ENCODE results near the gene ZNF143. TPM values are rescaled to one million over a fixed set of nuclear protein-coding genes. Genes with fewer than 3 reads are reported as not detected.
A peak's percentile ranks its signal among the peaks of the same experiment; 100 is the strongest.
"Not testable (repeated sequence)": the region's sequence is repeated elsewhere in the genome, so short reads cannot be mapped to it uniquely, and the experiment has no call there.

The ZNF143 gene
- polyA plus RNA-seq, 4 donors = 25.5 to 33.7 (median 27.2) TPM

GRCh38 chr11:9533736-9534473, 73.1 kb downstream of the ZNF143 start:
- DNase-seq (ENCODE audit: low read depth in 4 of 4, low spot score in 2 of 4) = no peak

GRCh38 chr11:9535189-9535781, 74.5 kb downstream of the ZNF143 start:
- DNase-seq (ENCODE audit: low read depth in 4 of 4, low spot score in 2 of 4) = no peak

DNA sequence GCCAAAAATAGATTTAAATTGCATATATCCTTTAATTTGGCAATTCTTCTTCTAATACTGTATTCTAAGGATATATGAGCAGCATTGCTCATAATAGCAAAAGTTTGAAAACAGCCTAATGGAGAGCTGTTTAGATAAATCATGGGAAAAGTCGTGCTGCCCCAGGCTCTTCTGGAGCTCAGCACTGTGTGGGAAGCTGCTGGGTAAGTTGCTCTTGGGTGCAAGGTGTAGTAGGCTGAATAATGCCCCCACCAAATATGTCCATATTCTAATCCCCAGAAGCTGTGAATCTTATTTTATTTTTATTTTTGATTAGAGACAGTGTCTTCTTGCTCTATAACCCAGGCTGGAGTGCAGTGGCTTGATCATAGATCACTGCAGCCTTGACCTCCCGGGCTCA, 77.7 kb downstream of the ZNF143 start:
- DNase-seq (ENCODE audit: low read depth in 4 of 4, low spot score in 2 of 4) = no peak

- not testable (repeated sequence) for DNase-seq (ENCODE audit: low read depth in 4 of 4, low spot score in 2 of 4)
These were observed 88.4 kb downstream of the ZNF143 start for GRCh38 chr11:9549216-9549615.

- no peak for DNase-seq (ENCODE audit: low read depth in 4 of 4, low spot score in 2 of 4)
These were observed 89.4 kb downstream of the ZNF143 start for GRCh38 chr11:9550191-9550628.

GRCh38 chr11:9561279-9561982, 100.6 kb downstream of the ZNF143 start:
- no peak for DNase-seq (ENCODE audit: low read depth in 4 of 4, low spot score in 2 of 4)

- no peak for DNase-seq (ENCODE audit: low read depth in 4 of 4, low spot score in 2 of 4)
These were observed 101.9 kb downstream of the ZNF143 start for GRCh38 chr11:9562716-9563115.

GRCh38 chr11:9563196-9563730, 102.5 kb downstream of the ZNF143 start:
- no peak for DNase-seq (ENCODE audit: low read depth in 4 of 4, low spot score in 2 of 4)

DNA sequence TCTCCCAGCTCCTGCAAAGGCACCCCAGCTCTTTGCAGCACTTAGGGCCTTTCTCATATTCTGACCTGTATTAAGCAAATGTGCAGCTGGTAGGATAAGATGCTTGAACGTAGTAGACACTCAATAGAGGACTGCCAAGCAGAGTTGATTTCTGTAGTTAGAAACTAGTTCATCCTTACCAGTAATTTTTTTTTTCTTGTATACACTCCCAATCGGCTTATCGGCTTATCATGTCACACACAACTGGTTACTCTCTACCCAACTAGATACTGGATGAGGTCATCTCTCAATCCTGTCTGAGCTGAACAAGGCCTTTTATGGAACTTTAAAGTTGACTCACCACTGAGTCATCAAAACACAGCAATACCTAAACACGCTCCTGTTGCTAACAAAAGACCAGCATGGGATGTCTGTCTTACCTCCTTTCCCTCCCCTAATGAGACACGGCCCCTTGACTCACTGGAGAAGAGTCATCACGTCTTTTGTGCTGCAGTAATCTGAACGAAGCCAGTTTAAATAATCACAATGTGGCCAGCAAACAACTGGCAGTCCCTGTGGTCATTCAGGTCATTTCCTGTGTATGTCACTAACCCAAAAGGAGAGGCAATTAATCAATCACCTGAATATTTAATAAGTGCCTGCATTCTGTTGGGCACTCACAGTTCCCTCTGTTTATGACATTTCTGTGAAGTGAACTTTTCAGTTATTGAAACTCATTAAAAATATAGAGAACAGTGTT, 105.2 kb downstream of the ZNF143 start:
- no peak for DNase-seq (ENCODE audit: low read depth in 4 of 4, low spot score in 2 of 4)

GRCh38 chr11:9566561-9567063, 105.8 kb downstream of the ZNF143 start:
- no peak for DNase-seq (ENCODE audit: low read depth in 4 of 4, low spot score in 2 of 4)

- DNase-seq (ENCODE audit: low read depth in 4 of 4, low spot score in 2 of 4) = no peak
These were observed 106.6 kb downstream of the ZNF143 start for GRCh38 chr11:9567401-9567800.

GRCh38 chr11:9568161-9568853, 107.5 kb downstream of the ZNF143 start:
- DNase-seq (ENCODE audit: low read depth in 4 of 4, low spot score in 2 of 4) = no peak

DNA sequence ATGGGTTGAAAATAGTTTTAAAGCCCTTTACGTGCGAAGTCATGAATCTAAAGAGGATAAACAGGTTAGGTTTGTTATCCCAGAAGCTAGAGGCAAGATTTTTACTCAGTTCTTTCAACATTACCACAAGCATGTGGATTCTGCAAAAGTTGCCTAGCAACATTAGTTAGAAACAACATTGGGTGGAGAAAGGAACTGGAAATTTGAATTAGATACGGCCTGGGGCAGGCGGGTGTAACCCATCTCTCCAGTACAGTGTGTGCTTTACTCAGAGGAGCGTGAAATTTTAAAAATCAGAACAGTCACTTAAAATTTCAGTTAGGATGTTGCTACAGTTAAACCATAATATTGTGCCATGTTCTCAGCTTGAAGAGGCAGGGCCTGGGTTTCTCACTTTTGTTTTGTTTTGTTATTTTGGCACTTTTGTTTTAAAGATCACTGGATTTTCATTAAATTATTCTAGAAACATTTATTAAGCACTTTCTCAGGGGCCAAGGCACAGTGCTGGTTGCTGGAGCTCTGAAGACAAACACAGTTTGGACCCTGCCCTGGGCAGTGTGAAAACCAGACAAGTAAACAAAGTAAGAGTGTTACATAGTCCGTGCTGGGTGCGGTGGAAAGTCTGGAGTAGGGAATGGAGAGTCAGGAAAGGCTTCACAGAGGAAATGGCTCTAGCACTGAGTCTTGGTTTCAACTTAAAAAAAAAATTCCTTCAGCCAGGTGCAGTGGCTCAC, 108.2 kb downstream of the ZNF143 start:
- DNase-seq (ENCODE audit: low read depth in 4 of 4, low spot score in 2 of 4) = peak in 1 of 4 donors; percentile 87

GRCh38 chr11:9569588-9570164, 108.9 kb downstream of the ZNF143 start:
- no peak for DNase-seq (ENCODE audit: low read depth in 4 of 4, low spot score in 2 of 4)

DNA sequence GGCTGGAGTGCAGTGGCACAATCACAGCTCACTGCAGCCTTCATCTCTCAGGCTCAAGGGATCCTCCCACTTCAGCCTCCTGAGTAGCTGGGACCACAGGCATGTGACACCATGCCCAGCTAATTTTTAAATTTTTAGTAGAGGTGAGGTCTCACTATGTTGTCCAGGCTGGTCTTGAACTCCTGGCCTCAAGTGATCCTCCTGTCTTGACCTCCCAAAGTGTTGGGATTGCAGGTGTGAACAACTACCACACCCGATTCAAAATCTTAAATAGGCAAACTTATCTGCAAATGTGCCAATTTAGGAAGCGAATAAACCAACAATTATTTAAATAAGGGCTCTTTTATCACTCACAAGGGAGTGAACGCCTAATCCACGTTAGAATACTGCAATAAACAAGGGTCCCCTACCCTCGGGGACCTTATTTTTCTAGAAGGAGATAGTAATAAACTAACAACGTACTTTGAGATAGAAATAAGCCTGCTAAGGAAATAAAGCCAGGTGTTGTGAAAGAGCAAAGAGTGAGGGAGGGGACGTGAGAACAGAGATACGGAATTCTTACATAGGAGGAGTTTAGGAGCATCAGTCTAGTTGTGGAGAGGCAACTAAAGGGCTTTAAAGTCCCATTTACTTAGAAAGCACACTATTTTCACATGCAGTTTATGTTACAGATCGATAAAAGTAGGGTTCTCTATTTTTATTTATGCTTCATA, 109.7 kb downstream of the ZNF143 start:
- no peak for DNase-seq (ENCODE audit: low read depth in 4 of 4, low spot score in 2 of 4)

DNA sequence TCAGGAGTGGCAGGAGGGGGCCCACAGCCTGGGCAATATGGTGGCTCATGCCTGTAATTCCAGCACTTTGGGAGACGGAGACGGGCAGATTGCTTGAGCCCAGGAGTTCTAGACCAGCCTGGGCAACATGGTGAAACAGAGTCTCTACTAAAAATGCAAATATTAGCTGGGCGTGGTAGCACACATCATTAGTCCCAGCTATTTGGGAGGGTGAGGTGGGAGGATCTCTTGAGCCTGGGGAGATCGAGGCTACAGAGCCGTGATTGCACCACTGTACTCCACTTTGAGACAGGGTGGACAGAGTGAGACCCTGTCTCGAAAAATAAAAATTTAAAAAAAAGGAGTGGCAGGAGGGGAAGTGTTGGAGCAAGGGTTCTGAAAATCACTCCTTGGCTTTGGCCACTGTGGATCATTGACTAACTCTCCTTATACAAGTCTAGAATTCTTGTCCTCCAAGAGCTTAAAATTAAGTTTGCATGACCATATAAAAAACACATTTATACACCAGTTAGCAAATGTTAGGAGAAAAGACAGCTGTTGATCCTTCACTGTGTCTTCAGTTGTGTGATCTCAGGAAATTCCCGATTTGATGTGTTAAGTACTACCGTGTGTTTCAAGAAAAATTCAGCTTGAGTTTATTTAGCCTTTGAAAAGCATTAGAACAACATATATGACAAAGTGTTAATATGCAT, 110.4 kb downstream of the ZNF143 start:
- DNase-seq (ENCODE audit: low read depth in 4 of 4, low spot score in 2 of 4) = no peak

- DNase-seq (ENCODE audit: low read depth in 4 of 4, low spot score in 2 of 4) = no peak
These were observed 110.9 kb downstream of the ZNF143 start for GRCh38 chr11:9571763-9572115.

All from left renal cortex interstitium (tissue), 4 donors.